Measurements from ENCODE around the gene DAG1.

DNA sequence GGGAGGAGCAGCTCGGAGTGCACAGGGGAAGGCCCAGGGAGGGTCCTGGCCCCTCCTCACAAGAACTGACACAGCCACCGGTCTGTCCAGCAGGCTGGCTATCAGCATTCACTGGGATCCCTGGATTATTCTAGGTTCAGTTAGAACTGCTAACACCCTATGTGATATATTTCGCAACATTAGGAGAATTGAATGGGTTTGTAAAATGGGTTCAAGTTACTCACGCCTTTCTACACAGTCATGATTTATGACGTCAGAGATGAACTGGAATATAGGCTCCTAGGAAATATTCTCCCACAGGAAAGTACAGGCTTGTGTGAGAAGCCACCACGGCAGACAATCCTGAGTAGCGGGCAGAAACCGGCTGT, 83.2 kb downstream of the DAG1 start:
- TF ChIP-seq, protein P1, sequence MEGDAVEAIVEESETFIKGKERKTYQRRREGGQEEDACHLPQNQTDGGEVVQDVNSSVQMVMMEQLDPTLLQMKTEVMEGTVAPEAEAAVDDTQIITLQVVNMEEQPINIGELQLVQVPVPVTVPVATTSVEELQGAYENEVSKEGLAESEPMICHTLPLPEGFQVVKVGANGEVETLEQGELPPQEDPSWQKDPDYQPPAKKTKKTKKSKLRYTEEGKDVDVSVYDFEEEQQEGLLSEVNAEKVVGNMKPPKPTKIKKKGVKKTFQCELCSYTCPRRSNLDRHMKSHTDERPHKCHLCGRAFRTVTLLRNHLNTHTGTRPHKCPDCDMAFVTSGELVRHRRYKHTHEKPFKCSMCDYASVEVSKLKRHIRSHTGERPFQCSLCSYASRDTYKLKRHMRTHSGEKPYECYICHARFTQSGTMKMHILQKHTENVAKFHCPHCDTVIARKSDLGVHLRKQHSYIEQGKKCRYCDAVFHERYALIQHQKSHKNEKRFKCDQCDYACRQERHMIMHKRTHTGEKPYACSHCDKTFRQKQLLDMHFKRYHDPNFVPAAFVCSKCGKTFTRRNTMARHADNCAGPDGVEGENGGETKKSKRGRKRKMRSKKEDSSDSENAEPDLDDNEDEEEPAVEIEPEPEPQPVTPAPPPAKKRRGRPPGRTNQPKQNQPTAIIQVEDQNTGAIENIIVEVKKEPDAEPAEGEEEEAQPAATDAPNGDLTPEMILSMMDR (IDR thresholded peaks at IDR 0.05; ENCODE audit: poor library complexity): no peak
- no peak for TF ChIP-seq EZH2 (IDR thresholded peaks at IDR 0.05; ENCODE audit: borderline replicate concordance)

Data from hepatocyte (in vitro differentiated cells).